Measurements from ENCODE around the gene RGS3. TPM values are rescaled to one million over a fixed set of nuclear protein-coding genes. Genes with fewer than 3 reads are reported as not detected.

RGS3 gene
- total and polyA plus RNA-seq, 2 donors (not counting 3 experiments of a cell fraction or from before 2014, with no cell fraction given): 356 to 416 TPM

DNA sequence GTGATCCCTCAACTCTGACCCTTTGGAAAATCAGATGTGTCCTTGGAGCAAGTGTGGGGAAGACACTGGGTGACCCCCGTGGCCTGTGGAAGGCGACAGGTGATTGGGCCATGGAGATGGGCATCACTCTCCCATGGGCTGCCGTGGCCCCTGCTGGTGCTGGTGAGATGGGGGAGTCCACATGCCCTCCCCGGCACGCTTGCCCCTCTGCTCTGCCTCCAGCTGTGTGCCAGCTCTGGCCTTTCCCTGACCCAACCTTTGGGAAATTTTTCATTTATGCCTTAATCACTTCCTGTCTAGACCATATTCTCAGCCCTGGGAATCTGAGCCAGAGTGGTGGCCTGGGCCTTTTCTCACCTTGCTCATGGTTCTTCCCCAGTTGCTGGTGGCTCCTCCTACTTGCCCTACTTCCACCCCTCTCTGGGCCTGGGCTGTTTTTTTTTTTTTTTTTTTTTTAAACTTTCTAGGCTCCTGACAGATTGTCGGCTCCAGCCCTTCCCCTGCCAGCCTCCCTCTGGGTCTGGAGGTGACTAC lies 56.6 kb downstream of the RGS3 start:
- no peaks in the 10 kb centered on the region for H3K9me3 ChIP-seq (replicated peaks; ENCODE audit: control insufficient read depth, insufficient read depth, low read length)
- H3K27me3 ChIP-seq (ENCODE audit: control insufficient read depth in 2 of 2, insufficient read depth in 2 of 2, low read length in 2 of 2): no peaks in the 10 kb centered on the region
- H3K9ac ChIP-seq (replicated peaks; ENCODE audit: extremely low read depth, insufficient read depth, low read length): peak overlapping the region; percentile 72
- DNase-seq (ENCODE audit: low read depth, low spot score) (peak; percentile 96), FAIRE-seq (peak; percentile 97)
- H3K4me2 ChIP-seq (ENCODE audit: insufficient read depth, low read length): no peak overlapping the region
- H4K20me1 ChIP-seq (replicated peaks; ENCODE audit: control insufficient read depth, extremely low read depth, insufficient read depth, low read length): no peaks in the 10 kb centered on the region
- no TSS peak for BruUV-seq (replicated peaks)
- CTCF ChIA-PET: interaction anchor here (1.1 to 2.5 kb wide), 6 partner anchors 15 to 138 kb away, joined by 3 to 16 read pairs (median 4); no protein-coding TSS in a partner anchor
- TF ChIP-seq GATA2 (IDR thresholded peaks at IDR 0.05; ENCODE audit: insufficient read depth, insufficient read length, low read depth, low read length) (no peak), POLR2AphosphoS5 (IDR thresholded peaks at IDR 0.05; ENCODE audit: insufficient read depth, low read depth, low read length) (peak; percentile 83), JUN (IDR thresholded peaks at IDR 0.05; ENCODE audit: borderline replicate concordance, insufficient read depth, insufficient read length, low read depth) (peak; percentile 51)
- peaks cover 50% of the 10 kb centered on the region for H3K79me2 ChIP-seq (ENCODE audit: control insufficient read depth, insufficient read depth, low read length)
- peaks cover 79% of the 10 kb centered on the region for H3K4me1 ChIP-seq (ENCODE audit: control insufficient read depth, extremely low read depth, insufficient read depth, low read length)
- dilution Hi-C loops (cut with MboI; ENCODE audit: extremely low pct_ligation_motif_present, low sequenced_read_pairs) (no loop called here), intact Hi-C loops (cut with micrococcal nuclease) (loop anchor here (1.0 to 2.0 kb wide), 4 partner anchors 19 to 73 kb away; no protein-coding TSS in a partner anchor)
- peaks cover 58 to 66% of the 10 kb centered on the region in 2 experiments for H3K36me3 ChIP-seq (ENCODE audit: control insufficient read depth in 2 of 2, extremely low read depth in 1 of 2, insufficient read depth in 2 of 2, low read length in 2 of 2)
- peak overlapping the region; percentile 98 for H3K27ac ChIP-seq (ENCODE audit: insufficient read depth, low read depth, low read length)
- POLR2A ChIA-PET: interaction anchor here (0.7 to 1.5 kb wide), 4 partner anchors 11 to 135 kb away, joined by 3 to 6 read pairs (median 5); no protein-coding TSS in a partner anchor
- H3K4me3 ChIP-seq (replicated peaks in 1 of 3; ENCODE audit: insufficient read depth in 1 of 3, low read depth in 1 of 3, low read length in 3 of 3): no peak overlapping the region
- H3K9me1 ChIP-seq (replicated peaks; ENCODE audit: control insufficient read depth, extremely low read depth, insufficient read depth, low read length): no peaks in the 10 kb centered on the region
- no peak overlapping the region for H2AFZ ChIP-seq (ENCODE audit: low read depth, low read length)

DNA sequence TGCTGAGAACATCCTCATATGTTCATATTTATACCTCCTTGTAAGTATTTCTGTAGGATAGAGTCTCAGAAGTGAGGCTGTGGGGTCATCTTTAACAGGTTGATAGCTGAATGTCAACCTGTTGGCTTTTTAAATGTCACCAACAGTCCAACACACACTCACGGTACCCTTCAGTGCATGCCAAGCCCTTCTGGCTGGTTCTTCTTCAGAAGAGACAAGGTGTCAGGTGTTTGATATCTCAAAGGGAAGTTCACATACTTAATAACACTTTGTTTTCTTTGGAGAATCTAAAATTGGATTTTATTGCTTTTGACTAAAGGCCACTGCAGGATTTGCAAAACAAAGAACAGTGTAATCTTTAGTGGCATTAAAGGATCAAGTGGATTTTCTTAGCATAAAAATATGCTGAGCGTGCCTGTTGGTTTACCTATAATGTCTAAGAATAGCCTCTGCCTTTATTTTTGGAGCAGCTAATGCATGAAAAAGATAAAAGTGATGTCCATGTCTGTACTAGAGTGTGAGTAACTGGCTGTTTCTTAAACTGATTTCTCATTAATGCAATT lies 58.2 kb downstream of the RGS3 start:
- Histone ChIP-seq H3K9ac (replicated peaks; ENCODE audit: extremely low read depth, insufficient read depth, low read length) (no peak overlapping the region), H3K4me2 (ENCODE audit: insufficient read depth, low read length) (no peak overlapping the region), H3K9me3 (replicated peaks; ENCODE audit: control insufficient read depth, insufficient read depth, low read length) (no peaks in the 10 kb centered on the region), H3K27ac (ENCODE audit: insufficient read depth, low read depth, low read length) (peak overlapping the region; percentile 80), H3K4me3 (replicated peaks in 1 of 3; ENCODE audit: insufficient read depth in 1 of 3, low read depth in 1 of 3, low read length in 3 of 3) (no peak overlapping the region), H3K36me3 (ENCODE audit: control insufficient read depth in 2 of 2, extremely low read depth in 1 of 2, insufficient read depth in 2 of 2, low read length in 2 of 2) (peaks cover 60 to 77% of the 10 kb centered on the region in 2 experiments), H4K20me1 (replicated peaks; ENCODE audit: control insufficient read depth, extremely low read depth, insufficient read depth, low read length) (no peaks in the 10 kb centered on the region), H2AFZ (ENCODE audit: low read depth, low read length) (no peak overlapping the region), H3K9me1 (replicated peaks; ENCODE audit: control insufficient read depth, extremely low read depth, insufficient read depth, low read length) (no peaks in the 10 kb centered on the region), H3K79me2 (ENCODE audit: control insufficient read depth, insufficient read depth, low read length) (peaks cover 65% of the 10 kb centered on the region), H3K27me3 (ENCODE audit: control insufficient read depth in 2 of 2, insufficient read depth in 2 of 2, low read length in 2 of 2) (no peaks in the 10 kb centered on the region), H3K4me1 (ENCODE audit: control insufficient read depth, extremely low read depth, insufficient read depth, low read length) (peaks cover 78% of the 10 kb centered on the region)
- FAIRE-seq: no peak
- ChIA-PET POLR2A (interaction anchor here (1.5 kb wide), 1 partner anchor 13 kb away, joined by 4 read pairs; no protein-coding TSS in a partner anchor), CTCF (interaction anchor here (1.0 to 4.3 kb wide), 6 partner anchors 13 to 136 kb away, joined by 3 to 48 read pairs (median 12); no protein-coding TSS in a partner anchor)
- no TSS peak for BruUV-seq (replicated peaks)
- intact Hi-C loops (cut with micrococcal nuclease) (loop anchor here (2.0 kb wide), 1 partner anchor 75 kb away; no protein-coding TSS in a partner anchor), dilution Hi-C loops (cut with MboI; ENCODE audit: extremely low pct_ligation_motif_present, low sequenced_read_pairs) (no loop called here)
- no peak for DNase-seq (ENCODE audit: low read depth, low spot score)
- no peak for TF ChIP-seq FOS (IDR thresholded peaks at IDR 0.05; ENCODE audit: borderline replicate concordance, insufficient read depth, low read length)
- no peak for TF ChIP-seq POLR2AphosphoS5 (IDR thresholded peaks at IDR 0.05; ENCODE audit: insufficient read depth, low read depth, low read length)
- TF ChIP-seq, protein P1, sequence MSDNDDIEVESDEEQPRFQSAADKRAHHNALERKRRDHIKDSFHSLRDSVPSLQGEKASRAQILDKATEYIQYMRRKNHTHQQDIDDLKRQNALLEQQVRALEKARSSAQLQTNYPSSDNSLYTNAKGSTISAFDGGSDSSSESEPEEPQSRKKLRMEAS (IDR thresholded peaks at IDR 0.05; ENCODE audit: insufficient read depth, insufficient read length): no peak
- TF ChIP-seq POLR2A (IDR thresholded peaks at IDR 0.05; ENCODE audit: low read depth, low read length): no peak
- TF ChIP-seq, protein P2, sequence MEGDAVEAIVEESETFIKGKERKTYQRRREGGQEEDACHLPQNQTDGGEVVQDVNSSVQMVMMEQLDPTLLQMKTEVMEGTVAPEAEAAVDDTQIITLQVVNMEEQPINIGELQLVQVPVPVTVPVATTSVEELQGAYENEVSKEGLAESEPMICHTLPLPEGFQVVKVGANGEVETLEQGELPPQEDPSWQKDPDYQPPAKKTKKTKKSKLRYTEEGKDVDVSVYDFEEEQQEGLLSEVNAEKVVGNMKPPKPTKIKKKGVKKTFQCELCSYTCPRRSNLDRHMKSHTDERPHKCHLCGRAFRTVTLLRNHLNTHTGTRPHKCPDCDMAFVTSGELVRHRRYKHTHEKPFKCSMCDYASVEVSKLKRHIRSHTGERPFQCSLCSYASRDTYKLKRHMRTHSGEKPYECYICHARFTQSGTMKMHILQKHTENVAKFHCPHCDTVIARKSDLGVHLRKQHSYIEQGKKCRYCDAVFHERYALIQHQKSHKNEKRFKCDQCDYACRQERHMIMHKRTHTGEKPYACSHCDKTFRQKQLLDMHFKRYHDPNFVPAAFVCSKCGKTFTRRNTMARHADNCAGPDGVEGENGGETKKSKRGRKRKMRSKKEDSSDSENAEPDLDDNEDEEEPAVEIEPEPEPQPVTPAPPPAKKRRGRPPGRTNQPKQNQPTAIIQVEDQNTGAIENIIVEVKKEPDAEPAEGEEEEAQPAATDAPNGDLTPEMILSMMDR (IDR thresholded peaks at IDR 0.05; ENCODE audit: extremely low read depth in 1 of 2, insufficient read depth in 1 of 2, low read depth in 1 of 2, low read length in 2 of 2): no peak
- no peak for TF ChIP-seq JUN (IDR thresholded peaks at IDR 0.05; ENCODE audit: borderline replicate concordance, insufficient read depth, insufficient read length, low read depth)
- no peak for TF ChIP-seq MYC (IDR thresholded peaks at IDR 0.05; ENCODE audit: low read depth, low read length)
- TF ChIP-seq GATA2 (IDR thresholded peaks at IDR 0.05; ENCODE audit: insufficient read depth, insufficient read length, low read depth, low read length): no peak
- TF ChIP-seq EZH2 (IDR thresholded peaks at IDR 0.05; ENCODE audit: borderline replicate concordance, low read depth, low read length, severe bottlenecking): no peak
